AG04450 (cell line): ENCODE measurements around the gene PRR27. TPM values are rescaled to one million over a fixed set of nuclear protein-coding genes. Genes with fewer than 3 reads are reported as not detected.
A peak's percentile ranks its signal among the peaks of the same experiment; 100 is the strongest.

Experiments used
- CTCF ChIA-PET: fragments of 300-600, 350-600 bp; formaldehyde crosslinking; extraction: SDS; loops from one replicate; lab custom pipeline; 2022; ENCODE audit warnings: antibody characterized with exemption, inconsistent platforms; lab: Charles Lee
- POLR2A ChIA-PET: fragments of 350-600 bp; formaldehyde crosslinking; extraction: SDS; loops from one replicate; lab custom pipeline; 2021; ENCODE audit warnings: antibody characterized with exemption, inconsistent platforms; lab: Yijun Ruan, JAX
- DNase-seq: peaks from one replicate; pipeline ENCODE4 v3.0.0-alpha.2; 2011; ENCODE audit warnings: low read depth, low spot score
- H3K27ac ChIP-seq: one replicate; pipeline ENCODE4 v1.5.1; 2012; ENCODE audit warnings: low read depth, low read length, control low read depth
- H3K27me3 ChIP-seq: one replicate; pipeline ENCODE4 v1.6.0; 2012; ENCODE audit warnings: low read length; ENCODE audit not compliant: control insufficient read depth, insufficient read depth
- H3K4me3 ChIP-seq: 2 replicates; pipeline ENCODE4 v1.5.1; 2011; ENCODE audit warnings: mild to moderate bottlenecking, low read depth, low read length, control low read depth
- H3K9me3 ChIP-seq: 2 replicates; pipeline ENCODE4 v1.5.1; 2012; ENCODE audit warnings: low read length; ENCODE audit not compliant: control insufficient read depth, insufficient read depth
- CTCF ChIP-seq: IDR thresholded peaks from 2 replicates; pipeline ENCODE4 v1.5.1; 2011; ENCODE audit warnings: low read depth, low read length, control low read depth, inconsistent platforms
- polyA plus RNA-seq: library from polyadenylated mRNA; depleted of rRNA; stranded (reverse); fragments of >200 nt; gene quantifications from 2 replicates; pipeline ENCODE4 v1.2.3, GENCODE V29; 2011

Gene PRR27
- polyA plus RNA-seq, 1 experiment = not detected

- peak; percentile 1 for DNase-seq
- H3K4me3 ChIP-seq = no peak overlapping the region
- H3K9me3 ChIP-seq = no peaks in the 10 kb centered on the region
- POLR2A ChIA-PET = no interaction called here
- H3K27me3 ChIP-seq = no peaks in the 10 kb centered on the region
- CTCF ChIA-PET = interaction anchor here (0.6 to 2.7 kb wide), 20 partner anchors 9 to 865 kb away, joined by 3 to 12 read pairs (median 4); partner anchors contain the start of genes FDCSP and ODAM
- H3K27ac ChIP-seq = no peak overlapping the region
- peak; percentile 76 for TF ChIP-seq CTCF
These were observed 29.3 kb downstream of the PRR27 start for GRCh38 chr4:70183168-70183939.

- TF ChIP-seq CTCF = no peak
- no peak for DNase-seq
- H3K4me3 ChIP-seq = no peak overlapping the region
- no peaks in the 10 kb centered on the region for H3K9me3 ChIP-seq
- ChIA-PET CTCF (interaction anchor here (0.6 to 2.7 kb wide), 18 partner anchors 9 to 866 kb away, joined by 3 to 12 read pairs (median 4); partner anchors contain the start of genes FDCSP and ODAM), POLR2A (no interaction called here)
- H3K27ac ChIP-seq = no peak overlapping the region
- H3K27me3 ChIP-seq = no peaks in the 10 kb centered on the region
These were observed 29.9 kb downstream of the PRR27 start for GRCh38 chr4:70183940-70184246.

- no peak overlapping the region for H3K4me3 ChIP-seq
- no peak for DNase-seq
- ChIA-PET POLR2A (no interaction called here), CTCF (no interaction called here)
- no peak overlapping the region for H3K27ac ChIP-seq
- TF ChIP-seq CTCF = no peak
- no peaks in the 10 kb centered on the region for H3K9me3 ChIP-seq
- no peaks in the 10 kb centered on the region for H3K27me3 ChIP-seq
These were observed 33.2 kb downstream of the PRR27 start for GRCh38 chr4:70187216-70187615.

- no peak for TF ChIP-seq CTCF
- CTCF ChIA-PET = no interaction called here
- POLR2A ChIA-PET = no interaction called here
- no peak overlapping the region for H3K27ac ChIP-seq
- no peak for DNase-seq
- no peaks in the 10 kb centered on the region for H3K9me3 ChIP-seq
- no peak overlapping the region for H3K4me3 ChIP-seq
- no peaks in the 10 kb centered on the region for H3K27me3 ChIP-seq
These were observed 36.5 kb downstream of the PRR27 start for GRCh38 chr4:70190579-70190978.

- Histone ChIP-seq H3K27me3 (no peaks in the 10 kb centered on the region), H3K4me3 (no peak overlapping the region), H3K9me3 (no peaks in the 10 kb centered on the region), H3K27ac (no peak overlapping the region)
- no peak for DNase-seq
- ChIA-PET CTCF (interaction anchor here (1.6 kb wide), 1 partner anchor 7 kb away, joined by 3 read pairs; no protein-coding TSS in a partner anchor), POLR2A (no interaction called here)
- no peak for TF ChIP-seq CTCF
These were observed 37.6 kb downstream of the PRR27 start for GRCh38 chr4:70191647-70192046.
